SK-N-SH (cell line): Measurements from ENCODE around the gene ARHGEF7. TPM values are rescaled to one million over a fixed set of nuclear protein-coding genes. Genes with fewer than 3 reads are reported as not detected.

ENCODE experiments used
- CTCF ChIA-PET: fragments of 300-600, 350-600 bp; formaldehyde crosslinking; extraction: SDS; loops from one replicate; lab custom pipeline; 2021; lab: Yijun Ruan, JAX
- POLR2A ChIA-PET: fragments of 350-600 bp; sonication (Branson Sonifier 250); formaldehyde crosslinking; extraction: SDS; loops from one replicate; lab custom pipeline; 2020; ENCODE audit warnings: antibody characterized with exemption, inconsistent platforms; lab: Yijun Ruan, JAX
- DNase-seq: peaks from one replicate; pipeline ENCODE4 v3.0.0; 2012
- H2AFZ ChIP-seq: fragments of 200-600 bp; sonication (generic); 2 replicates; pipeline ENCODE4 v1.8.1; 2016; ENCODE audit warnings: antibody characterized with exemption, mild to moderate bottlenecking, low read depth
- H3F3A ChIP-seq: fragments of 200-600 bp; sonication (generic); replicated peaks from 2 replicates; pipeline ENCODE3; 2016; ENCODE audit warnings: antibody characterized with exemption, mild to moderate bottlenecking; ENCODE audit not compliant: insufficient read depth
- H3K27ac ChIP-seq, 2 experiments: fragments of 200-500 bp in 1 of 2; fragments of 200-600 bp in 1 of 2; sonication (Bioruptor generic) in 1 of 2; sonication (generic), shearing (Covaris generic) in 1 of 2; 2 replicates each; pipeline versions ENCODE4 v1.5.1 to v1.6.1; 2014 to 2016; ENCODE audit warnings: low read depth in 2 of 2, inconsistent platforms in 1 of 2, low read length in 1 of 2, mild to moderate bottlenecking in 1 of 2, mixed read lengths in 1 of 2
- H3K27me3 ChIP-seq: fragments of 200-600 bp; sonication (generic), shearing (Covaris generic); 2 replicates; pipeline ENCODE4 v1.6.1; 2016; ENCODE audit warnings: mixed run types; ENCODE audit not compliant: insufficient read depth
- H3K36me3 ChIP-seq, 2 experiments: fragments of 200-500 bp in 1 of 2; fragments of 200-600 bp in 1 of 2; sonication (Bioruptor generic) in 1 of 2; sonication (generic) in 1 of 2; replicated peaks in 1 of 2; 2 replicates each; pipeline versions ENCODE3 to v1.5.1; 2014 to 2016; ENCODE audit warnings: low read length in 1 of 2, mild to moderate bottlenecking in 1 of 2; ENCODE audit not compliant: insufficient read depth in 2 of 2, control insufficient read depth in 1 of 2
- H3K4me1 ChIP-seq, 2 experiments: fragments of 200-500 bp in 1 of 2; fragments of 200-600 bp in 1 of 2; sonication (Bioruptor generic) in 1 of 2; sonication (generic), shearing (Covaris generic) in 1 of 2; 2 replicates each; pipeline versions ENCODE4 v1.5.1 to v1.6.1; 2014 to 2016; ENCODE audit warnings: low read depth in 1 of 2, low read length in 1 of 2, mixed run types in 1 of 2; ENCODE audit not compliant: insufficient read depth in 2 of 2, control insufficient read depth in 1 of 2
- H3K4me2 ChIP-seq: fragments of 200-600 bp; sonication (generic), shearing (Covaris generic); 2 replicates; pipeline ENCODE4 v1.6.1; 2017; ENCODE audit warnings: mixed run types
- H3K4me3 ChIP-seq, 2 experiments: fragments of 200-500 bp in 1 of 2; fragments of 200-600 bp in 1 of 2; sonication (Bioruptor generic) in 1 of 2; sonication (generic), shearing (Covaris generic) in 1 of 2; 2 replicates each; pipeline versions ENCODE4 v1.5.1 to v1.8.1; 2014 to 2016; ENCODE audit warnings: low read depth in 2 of 2, inconsistent platforms in 1 of 2, low read length in 1 of 2, mild to moderate bottlenecking in 1 of 2, mixed read lengths in 1 of 2, moderate library complexity in 1 of 2
- H3K79me2 ChIP-seq: fragments of 200-600 bp; sonication (generic); 2 replicates; pipeline ENCODE4 v1.8.1; 2017; ENCODE audit warnings: mild to moderate bottlenecking; ENCODE audit not compliant: insufficient read depth
- H3K9ac ChIP-seq: fragments of 200-600 bp; sonication (generic); 2 replicates; pipeline ENCODE4 v1.6.1; 2017; ENCODE audit warnings: mixed run types
- H3K9me2 ChIP-seq: fragments of 200-600 bp; sonication (generic); 2 replicates; pipeline ENCODE4 v1.6.1; 2017; ENCODE audit warnings: mixed run types
- H3K9me3 ChIP-seq: fragments of 200-600 bp; sonication (generic); 2 replicates; pipeline ENCODE4 v1.6.1; 2017; ENCODE audit warnings: mixed run types, mild to moderate bottlenecking, moderate library complexity
- H4K20me1 ChIP-seq: fragments of 200-600 bp; sonication (generic); 2 replicates; pipeline ENCODE4 v1.6.1; 2017; ENCODE audit warnings: mild to moderate bottlenecking, mixed run types; ENCODE audit not compliant: insufficient read depth
- CHD2 ChIP-seq: fragments of 150-350 bp; IDR thresholded peaks from 2 replicates; pipeline ENCODE4 v1.6.1; 2018; ENCODE audit warnings: low read length; ENCODE audit not compliant: partially characterized antibody
- FOSL2 ChIP-seq: IDR thresholded peaks from 2 replicates; pipeline ENCODE4 v1.4.0; 2012; ENCODE audit warnings: low read depth, mild to moderate bottlenecking, moderate library complexity, borderline replicate concordance
- FOXJ3 ChIP-seq: sonication (generic); formaldehyde crosslinking; IDR thresholded peaks from 2 replicates; pipeline ENCODE4 v1.5.1; 2020; ENCODE audit warnings: mild to moderate bottlenecking, missing genetic modification reagents
- MXI1 ChIP-seq: IDR thresholded peaks from 2 replicates; pipeline ENCODE4 v1.6.1; 2012; ENCODE audit warnings: mild to moderate bottlenecking, low read depth, low read length, improper control_type of control experiment
- NRF1 ChIP-seq: IDR thresholded peaks from 2 replicates; pipeline ENCODE4 v1.6.1; 2012; ENCODE audit warnings: low read depth, mild to moderate bottlenecking, low read length
- POLR2AphosphoS5 ChIP-seq: IDR thresholded peaks from 2 replicates; pipeline ENCODE4 v1.6.1; 2012; ENCODE audit warnings: low read depth, low read length
- RAD21 ChIP-seq: IDR thresholded peaks from 2 replicates; pipeline ENCODE4 v1.6.1; 2012; ENCODE audit warnings: mild to moderate bottlenecking, low read length
- TAF1 ChIP-seq: IDR thresholded peaks from 2 replicates; pipeline ENCODE4 v1.6.1; 2012; ENCODE audit warnings: low read depth, mild to moderate bottlenecking, low read length, moderate library complexity, borderline replicate concordance
- TEAD4 ChIP-seq: IDR thresholded peaks from 2 replicates; pipeline ENCODE4 v1.4.0; 2012; ENCODE audit warnings: mild to moderate bottlenecking, borderline replicate concordance; ENCODE audit not compliant: insufficient read depth
- YY1 ChIP-seq: IDR thresholded peaks from 2 replicates; pipeline ENCODE4 v1.4.0; 2012; ENCODE audit warnings: low read depth, mild to moderate bottlenecking
- WGBS: methylation state at CpG from one replicate; pipeline ENCODE4 v1.1.6; 2017; ENCODE audit warnings: low lambda C conversion rate; 5-methylcytosine and 5-hydroxymethylcytosine counted together
- polyA plus RNA-seq, 3 experiments: library from polyadenylated mRNA; depleted of rRNA; stranded (reverse); fragments of >200 nt; gene quantifications; 2 replicates each; pipeline ENCODE4 v1.2.3, GENCODE V29; 2012
- TF ChIP-seq, protein P1 (sequence below): IDR thresholded peaks from 2 replicates; pipeline ENCODE4 v1.4.0; 2012; ENCODE audit warnings: low read depth
- TF ChIP-seq, protein P2 (sequence below): fragments of 150-350 bp; IDR thresholded peaks from 2 replicates; pipeline ENCODE4 v1.6.1; 2016; ENCODE audit warnings: mild to moderate bottlenecking, low read depth, low read length
- TF ChIP-seq, protein P3 (sequence below): fragments of 200-600 bp; sonication (generic); IDR thresholded peaks from 2 replicates; pipeline ENCODE4 v1.6.1; 2017; ENCODE audit warnings: antibody characterized with exemption, mild to moderate bottlenecking, moderate library complexity
- TF ChIP-seq, protein P4 (sequence below): fragments of 150-350 bp; IDR thresholded peaks from 2 replicates; pipeline ENCODE4 v1.6.1; 2017; ENCODE audit warnings: antibody characterized with exemption, low read length, low read depth, borderline replicate concordance

ARHGEF7 gene
- polyA plus RNA-seq, 1 of the 3 experiments (the other 2 are of a cell fraction) = 21.6 TPM

DNA sequence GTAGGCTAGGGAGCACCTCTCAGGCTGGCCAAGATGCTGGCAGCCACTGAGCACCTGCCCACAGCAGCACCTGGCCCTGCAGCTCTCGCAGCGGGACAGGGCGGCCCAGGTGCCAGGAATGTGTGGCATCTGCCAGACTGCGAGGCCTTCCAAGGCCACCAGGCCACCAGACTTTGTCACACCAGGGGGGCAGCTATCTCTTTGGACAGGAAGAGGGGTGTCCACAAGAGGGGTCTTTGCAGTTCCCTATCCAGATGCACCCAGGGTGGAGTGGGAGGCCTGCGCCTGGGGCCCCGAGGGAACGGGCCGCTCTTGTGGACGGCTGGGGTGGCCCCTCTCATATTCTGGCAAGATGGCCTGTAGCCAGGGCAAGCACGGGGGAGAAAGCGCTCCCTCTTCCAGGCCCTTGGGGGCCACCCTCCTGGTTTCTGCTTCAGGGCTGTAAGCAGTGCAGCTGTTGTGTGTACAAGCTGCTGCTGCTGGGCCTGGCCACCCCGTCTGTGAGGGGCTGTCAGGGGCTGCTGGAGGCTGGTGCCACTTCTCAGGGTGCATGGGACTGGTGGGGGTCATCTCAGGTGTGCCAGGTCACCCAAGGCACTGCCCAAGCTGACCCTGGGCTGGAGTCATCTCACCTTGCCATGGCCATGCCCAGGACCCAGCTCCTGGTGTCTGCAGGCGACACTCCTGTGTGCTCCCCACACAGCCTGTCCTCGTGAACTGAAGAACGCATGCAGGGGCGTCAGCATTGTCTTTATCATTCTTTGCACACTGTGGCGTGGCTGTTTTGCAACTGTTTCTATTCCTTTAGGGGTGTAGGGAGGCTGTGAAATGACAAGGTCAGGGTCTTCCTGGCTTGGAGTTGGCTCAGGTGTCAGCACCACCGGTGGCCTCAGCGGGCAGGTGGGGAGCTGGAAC, 207.1 kb downstream of the ARHGEF7 start:
- Histone ChIP-seq H3K36me3 (no peaks in the 10 kb centered on the region), H3K9me2 (no peaks in the 10 kb centered on the region), H3K79me2 (no peaks in the 10 kb centered on the region), H3K9ac (no peak overlapping the region), H3K4me1 (peaks cover 0 to 21% of the 10 kb centered on the region in 2 experiments; a peak in 1 of 4 replicates), H3K9me3 (no peaks in the 10 kb centered on the region), H4K20me1 (no peaks in the 10 kb centered on the region), H3K27ac (no peak overlapping the region), H3K4me3 (no peak overlapping the region), H3K4me2 (no peak overlapping the region), H3K27me3 (peaks cover 41% of the 10 kb centered on the region), H2AFZ (no peak overlapping the region), H3F3A (no peaks in the 10 kb centered on the region)
- CTCF ChIA-PET = interaction anchor here (1.9 kb wide), 1 partner anchor 10 kb away, joined by 4 read pairs; no protein-coding TSS in a partner anchor
- no peak for TF ChIP-seq NRF1
- TF ChIP-seq POLR2AphosphoS5 = no peak
- no peak for TF ChIP-seq FOXJ3 (CRISPR knock-in tag)
- no peak for TF ChIP-seq TAF1
- TF ChIP-seq, protein P1, sequence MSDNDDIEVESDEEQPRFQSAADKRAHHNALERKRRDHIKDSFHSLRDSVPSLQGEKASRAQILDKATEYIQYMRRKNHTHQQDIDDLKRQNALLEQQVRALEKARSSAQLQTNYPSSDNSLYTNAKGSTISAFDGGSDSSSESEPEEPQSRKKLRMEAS = no peak
- TF ChIP-seq, protein P2, sequence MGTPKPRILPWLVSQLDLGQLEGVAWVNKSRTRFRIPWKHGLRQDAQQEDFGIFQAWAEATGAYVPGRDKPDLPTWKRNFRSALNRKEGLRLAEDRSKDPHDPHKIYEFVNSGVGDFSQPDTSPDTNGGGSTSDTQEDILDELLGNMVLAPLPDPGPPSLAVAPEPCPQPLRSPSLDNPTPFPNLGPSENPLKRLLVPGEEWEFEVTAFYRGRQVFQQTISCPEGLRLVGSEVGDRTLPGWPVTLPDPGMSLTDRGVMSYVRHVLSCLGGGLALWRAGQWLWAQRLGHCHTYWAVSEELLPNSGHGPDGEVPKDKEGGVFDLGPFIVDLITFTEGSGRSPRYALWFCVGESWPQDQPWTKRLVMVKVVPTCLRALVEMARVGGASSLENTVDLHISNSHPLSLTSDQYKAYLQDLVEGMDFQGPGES = no peak
- no peak for TF ChIP-seq RAD21
- TF ChIP-seq FOSL2 = no peak
- no peak for TF ChIP-seq CHD2
- TF ChIP-seq, protein P3, sequence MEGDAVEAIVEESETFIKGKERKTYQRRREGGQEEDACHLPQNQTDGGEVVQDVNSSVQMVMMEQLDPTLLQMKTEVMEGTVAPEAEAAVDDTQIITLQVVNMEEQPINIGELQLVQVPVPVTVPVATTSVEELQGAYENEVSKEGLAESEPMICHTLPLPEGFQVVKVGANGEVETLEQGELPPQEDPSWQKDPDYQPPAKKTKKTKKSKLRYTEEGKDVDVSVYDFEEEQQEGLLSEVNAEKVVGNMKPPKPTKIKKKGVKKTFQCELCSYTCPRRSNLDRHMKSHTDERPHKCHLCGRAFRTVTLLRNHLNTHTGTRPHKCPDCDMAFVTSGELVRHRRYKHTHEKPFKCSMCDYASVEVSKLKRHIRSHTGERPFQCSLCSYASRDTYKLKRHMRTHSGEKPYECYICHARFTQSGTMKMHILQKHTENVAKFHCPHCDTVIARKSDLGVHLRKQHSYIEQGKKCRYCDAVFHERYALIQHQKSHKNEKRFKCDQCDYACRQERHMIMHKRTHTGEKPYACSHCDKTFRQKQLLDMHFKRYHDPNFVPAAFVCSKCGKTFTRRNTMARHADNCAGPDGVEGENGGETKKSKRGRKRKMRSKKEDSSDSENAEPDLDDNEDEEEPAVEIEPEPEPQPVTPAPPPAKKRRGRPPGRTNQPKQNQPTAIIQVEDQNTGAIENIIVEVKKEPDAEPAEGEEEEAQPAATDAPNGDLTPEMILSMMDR = no peak
- TF ChIP-seq, protein P4, sequence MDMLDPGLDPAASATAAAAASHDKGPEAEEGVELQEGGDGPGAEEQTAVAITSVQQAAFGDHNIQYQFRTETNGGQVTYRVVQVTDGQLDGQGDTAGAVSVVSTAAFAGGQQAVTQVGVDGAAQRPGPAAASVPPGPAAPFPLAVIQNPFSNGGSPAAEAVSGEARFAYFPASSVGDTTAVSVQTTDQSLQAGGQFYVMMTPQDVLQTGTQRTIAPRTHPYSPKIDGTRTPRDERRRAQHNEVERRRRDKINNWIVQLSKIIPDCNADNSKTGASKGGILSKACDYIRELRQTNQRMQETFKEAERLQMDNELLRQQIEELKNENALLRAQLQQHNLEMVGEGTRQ = no peak
- TF ChIP-seq YY1 = no peak
- TF ChIP-seq MXI1 = no peak
- no peak for TF ChIP-seq TEAD4
- WGBS = 58% methylated on average over 12 of the region's 19 CpGs
- POLR2A ChIA-PET = no interaction called here
- no peak for DNase-seq
